Cardiac fibroblast (primary cell): ENCODE data around the gene SCN3A.
A peak's percentile ranks its signal among the peaks of the same experiment; 100 is the strongest.

Source experiments
- DNase-seq, 2 donors: peaks; one replicate each; pipeline versions ENCODE4 v3.0.0 to v3.0.0-alpha.2; 2010; ENCODE audit warnings: low read depth in 2 of 2
- H3K4me3 ChIP-seq, 2 donors: replicated peaks in 1 of 2; 1 replicate in 1 of 2; 2 replicates in 1 of 2; pipeline ENCODE4 v1.5.1; 2011; ENCODE audit warnings: low read depth in 2 of 2, low read length in 2 of 2, mild to moderate bottlenecking in 2 of 2, moderate library complexity in 1 of 2
- CTCF ChIP-seq: IDR thresholded peaks from one replicate; pipeline ENCODE4 v1.5.1; 2011; ENCODE audit warnings: low read depth, mild to moderate bottlenecking, low read length, inconsistent platforms

Gene SCN3A

GRCh38 chr2:165056564-165056963, 147.3 kb downstream of the SCN3A start:
- no peak overlapping the region for H3K4me3 ChIP-seq
- DNase-seq = no peak
- no peak for TF ChIP-seq CTCF

- peak; percentile 7 to 28 for DNase-seq
- TF ChIP-seq CTCF = no peak
Observed at GRCh38 chr2:165055082-165055851, 148.6 kb downstream of the SCN3A start.

DNA sequence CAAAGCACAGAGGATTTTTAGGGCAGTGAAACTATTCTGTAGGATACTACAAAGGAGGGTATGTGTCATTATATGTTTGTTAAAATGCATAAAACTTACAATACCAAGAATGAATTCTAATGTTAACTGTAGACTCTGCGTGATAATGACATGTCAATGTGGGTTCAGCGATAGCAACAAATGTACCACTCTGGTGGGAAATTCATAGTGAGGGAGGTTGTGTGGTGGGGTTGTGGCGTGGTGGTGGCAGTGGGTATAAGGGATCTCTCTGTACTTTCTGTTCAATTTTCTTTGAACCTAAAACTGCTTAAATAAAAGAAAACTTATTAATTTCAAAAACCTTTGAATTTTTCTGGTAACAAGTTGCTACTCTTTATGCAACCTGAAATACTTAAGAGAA, 149.2 kb downstream of the SCN3A start:
- H3K4me3 ChIP-seq = no peak overlapping the region
- no peak for TF ChIP-seq CTCF
- DNase-seq = no peak

More at GRCh38 chr2:165055082-165055851, 148.6 kb downstream of the SCN3A start:
- no peak overlapping the region for H3K4me3 ChIP-seq

DNA sequence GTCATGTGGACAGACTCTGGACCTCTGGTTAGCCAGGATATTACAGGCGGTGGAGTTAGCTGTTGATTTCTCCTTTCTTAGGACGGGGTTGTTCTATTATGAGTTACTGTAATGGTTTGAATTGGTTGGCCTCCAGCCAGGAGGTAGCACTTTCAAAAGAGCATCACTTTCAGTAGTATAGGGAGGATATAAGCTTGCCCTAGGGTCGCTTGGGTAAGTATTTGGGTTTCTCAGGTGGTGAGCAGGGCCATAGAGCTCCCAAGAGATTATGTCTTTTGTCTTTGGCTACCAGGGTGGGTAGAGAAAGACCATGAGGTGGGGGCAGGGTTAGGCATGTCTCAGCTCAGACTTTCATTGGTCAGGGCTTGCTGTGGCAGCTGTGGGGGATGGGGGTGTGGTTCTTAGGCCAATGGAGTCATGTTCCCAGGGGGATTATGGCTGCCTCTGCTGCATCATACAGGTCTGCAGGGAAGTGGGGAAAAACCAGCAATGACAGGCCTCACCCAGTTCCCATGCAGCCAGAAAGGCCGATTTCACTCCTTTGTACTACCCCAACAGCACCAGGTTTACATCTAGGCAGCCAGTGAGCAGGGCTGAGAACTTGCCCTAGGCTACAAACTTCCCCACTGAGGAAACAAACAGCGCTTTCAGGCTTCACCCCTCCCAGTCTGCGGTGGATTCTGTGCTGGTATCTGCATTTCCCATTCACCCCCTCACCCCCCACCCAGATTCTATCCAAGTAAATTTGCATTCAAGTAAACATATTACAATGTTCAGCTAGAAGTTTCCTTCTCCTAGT, 159.1 kb downstream of the SCN3A start:
- DNase-seq = peak in 1 of 2 donors; percentile 32
- no peak for TF ChIP-seq CTCF
- no peak overlapping the region for H3K4me3 ChIP-seq
